Fibroblast of lung (primary cell): ENCODE measurements around the gene DIS3L2. TPM values are rescaled to one million over a fixed set of nuclear protein-coding genes. Genes with fewer than 3 reads are reported as not detected.

ENCODE experiments used
- DNase-seq, 2 donors: peaks; one replicate each; pipeline versions ENCODE4 v3.0.0 to v3.0.0-alpha.2; 2010; ENCODE audit warnings: low read depth in 2 of 2
- H2AFZ ChIP-seq: 2 replicates; pipeline ENCODE4 v1.5.1; 2012; ENCODE audit warnings: low read length, control low read depth, inconsistent platforms
- H3K27ac ChIP-seq: 2 replicates; pipeline ENCODE4 v1.5.1; 2011; ENCODE audit warnings: low read length, control low read depth; ENCODE audit not compliant: insufficient read depth
- H3K27me3 ChIP-seq: 2 replicates; pipeline ENCODE4 v1.5.1; 2011; ENCODE audit warnings: mild to moderate bottlenecking, low read length; ENCODE audit not compliant: control insufficient read depth, insufficient read depth
- H3K36me3 ChIP-seq: 2 replicates; pipeline ENCODE4 v1.5.1; 2011; ENCODE audit warnings: low read length; ENCODE audit not compliant: control insufficient read depth, insufficient read depth
- H3K4me1 ChIP-seq: 2 replicates; pipeline ENCODE4 v1.5.1; 2011; ENCODE audit warnings: low read length; ENCODE audit not compliant: control insufficient read depth, insufficient read depth; ENCODE audit errors: extremely low read depth
- H3K4me2 ChIP-seq: 2 replicates; pipeline ENCODE4 v1.5.1; 2011; ENCODE audit warnings: low read length, control low read depth; ENCODE audit not compliant: insufficient read depth; ENCODE audit errors: extremely low read depth
- H3K4me3 ChIP-seq, 4 experiments: fragments of 200-600 bp in 1 of 4; sonication (generic) in 1 of 4; replicated peaks in 1 of 4; 2 replicates each; pipeline ENCODE4 v1.5.1; 2011 to 2016; ENCODE audit warnings: low read length in 4 of 4, low read depth in 3 of 4, mild to moderate bottlenecking in 3 of 4, control low read depth in 2 of 4, inconsistent platforms in 1 of 4, mixed read lengths in 1 of 4; ENCODE audit not compliant: insufficient read depth in 1 of 4; ENCODE audit errors: control extremely low read depth in 1 of 4
- H3K79me2 ChIP-seq: 2 replicates; pipeline ENCODE4 v1.5.1; 2012; ENCODE audit warnings: mild to moderate bottlenecking, low read length, inconsistent platforms; ENCODE audit not compliant: control insufficient read depth, insufficient read depth
- H3K9ac ChIP-seq: 2 replicates; pipeline ENCODE4 v1.5.1; 2011; ENCODE audit warnings: mild to moderate bottlenecking, low read length, control low read depth; ENCODE audit not compliant: insufficient read depth
- H3K9me3 ChIP-seq: 2 replicates; pipeline ENCODE4 v1.5.1; 2012; ENCODE audit warnings: low read depth, low read length; ENCODE audit not compliant: control insufficient read depth, insufficient read depth
- H4K20me1 ChIP-seq: 2 replicates; pipeline ENCODE4 v1.5.1; 2011; ENCODE audit warnings: low read length; ENCODE audit not compliant: control insufficient read depth, insufficient read depth; ENCODE audit errors: extremely low read depth
- CTCF ChIP-seq, 2 donors: IDR thresholded peaks in 1 of 2; conservative IDR thresholded peaks in 1 of 2; 1 replicate in 1 of 2; 2 replicates in 1 of 2; pipeline ENCODE4 v1.5.1; 2011 to 2012; ENCODE audit warnings: low read length in 2 of 2, control low read depth in 1 of 2, inconsistent platforms in 1 of 2, low read depth in 1 of 2, mild to moderate bottlenecking in 1 of 2
- EZH2 ChIP-seq: IDR thresholded peaks from 2 replicates; pipeline ENCODE4 v1.5.1; 2012; ENCODE audit warnings: low read length, control low read depth, mild to moderate bottlenecking; ENCODE audit errors: missing control alignments
- polyA plus RNA-seq, 2 donors: library from polyadenylated mRNA; depleted of rRNA in 1 of 2; stranded (reverse) in 1 of 2; unstranded in 1 of 2; fragments of >200 nt; gene quantifications; 2 replicates each; pipeline ENCODE4 v1.2.1, GENCODE V29; 2011 to 2012; ENCODE audit warnings: missing spikeins in 1 of 2
- total RNA-seq: library from RNA; depleted of rRNA; stranded (reverse); fragments of >200 nt; gene quantifications from 2 replicates; pipeline ENCODE4 v1.2.1, GENCODE V29; 2014

Gene DIS3L2
- total and polyA plus RNA-seq, 2 donors (not counting 1 experiment from before 2014, with no cell fraction given): 5.2 to 15.2 TPM

- no peak overlapping the region for H2AFZ ChIP-seq
- no peaks in the 10 kb centered on the region for H3K4me1 ChIP-seq
- H4K20me1 ChIP-seq: no peaks in the 10 kb centered on the region
- H3K4me3 ChIP-seq: no peak overlapping the region
- H3K27me3 ChIP-seq: no peaks in the 10 kb centered on the region
- TF ChIP-seq EZH2 (no peak), CTCF (conservative IDR thresholded peaks at IDR 0.05 in 1 of 2, IDR thresholded peaks at IDR 0.05 in 1 of 2; ENCODE audit: low read depth in 1 of 2, low read length in 2 of 2) (no peak)
- no peak overlapping the region for H3K27ac ChIP-seq
- no peak overlapping the region for H3K4me2 ChIP-seq
- H3K9me3 ChIP-seq: no peaks in the 10 kb centered on the region
- no peaks in the 10 kb centered on the region for H3K79me2 ChIP-seq
- no peak overlapping the region for H3K9ac ChIP-seq
- DNase-seq: no peak
- no peaks in the 10 kb centered on the region for H3K36me3 ChIP-seq
These were observed 234.0 kb downstream of the DIS3L2 start for GRCh38 chr2:232195487-232195886.

GRCh38 chr2:232196802-232197201 is 235.3 kb downstream of the DIS3L2 start:
- no peak overlapping the region for H3K4me3 ChIP-seq
- H2AFZ ChIP-seq: no peak overlapping the region
- no peaks in the 10 kb centered on the region for H3K27me3 ChIP-seq
- no peaks in the 10 kb centered on the region for H3K79me2 ChIP-seq
- DNase-seq: no peak
- TF ChIP-seq EZH2 (no peak), CTCF (conservative IDR thresholded peaks at IDR 0.05 in 1 of 2, IDR thresholded peaks at IDR 0.05 in 1 of 2; ENCODE audit: low read depth in 1 of 2, low read length in 2 of 2) (no peak)
- no peak overlapping the region for H3K27ac ChIP-seq
- H3K4me1 ChIP-seq: no peaks in the 10 kb centered on the region
- no peaks in the 10 kb centered on the region for H4K20me1 ChIP-seq
- H3K9ac ChIP-seq: no peak overlapping the region
- H3K36me3 ChIP-seq: no peaks in the 10 kb centered on the region
- H3K9me3 ChIP-seq: no peaks in the 10 kb centered on the region
- no peak overlapping the region for H3K4me2 ChIP-seq

GRCh38 chr2:232200195-232200594 is 238.7 kb downstream of the DIS3L2 start:
- no peak overlapping the region for H3K27ac ChIP-seq
- H3K36me3 ChIP-seq: no peaks in the 10 kb centered on the region
- DNase-seq: no peak
- H3K9ac ChIP-seq: no peak overlapping the region
- no peak overlapping the region for H3K4me3 ChIP-seq
- H3K79me2 ChIP-seq: no peaks in the 10 kb centered on the region
- H3K27me3 ChIP-seq: no peaks in the 10 kb centered on the region
- H3K4me1 ChIP-seq: no peaks in the 10 kb centered on the region
- H3K9me3 ChIP-seq: no peaks in the 10 kb centered on the region
- no peaks in the 10 kb centered on the region for H4K20me1 ChIP-seq
- H3K4me2 ChIP-seq: no peak overlapping the region
- no peak overlapping the region for H2AFZ ChIP-seq
- TF ChIP-seq CTCF (conservative IDR thresholded peaks at IDR 0.05 in 1 of 2, IDR thresholded peaks at IDR 0.05 in 1 of 2; ENCODE audit: low read depth in 1 of 2, low read length in 2 of 2): no peak
- no peak for TF ChIP-seq EZH2
